SU-DHL-6 (cell line): ENCODE data around the gene TMEM140.

Experiments used
- H2AFZ ChIP-seq: fragments of 200-600 bp; sonication (generic); 2 replicates; pipeline ENCODE4 v1.6.1; 2014; ENCODE audit warnings: low read depth, mild to moderate bottlenecking, moderate library complexity, mixed read lengths, antibody characterized with exemption, low read length; ENCODE audit not compliant: severe bottlenecking
- H3F3A ChIP-seq: fragments of 200-600 bp; shearing (Covaris generic); 2 replicates; pipeline ENCODE4 v1.6.0; 2016; ENCODE audit warnings: antibody characterized with exemption, mild to moderate bottlenecking; ENCODE audit not compliant: insufficient read depth
- H3K27ac ChIP-seq: fragments of 200-600 bp; sonication (generic); 2 replicates; pipeline ENCODE4 v1.5.1; 2016; ENCODE audit warnings: low read depth, mild to moderate bottlenecking, low read length, moderate library complexity, mixed read lengths
- H3K27me3 ChIP-seq: fragments of 200-600 bp; sonication (generic), shearing (Covaris generic); 2 replicates; pipeline ENCODE4 v1.6.0; 2014; ENCODE audit warnings: mild to moderate bottlenecking, low read length
- H3K36me3 ChIP-seq: fragments of 200-600 bp; sonication (generic); 2 replicates; pipeline ENCODE4 v1.6.1; 2014; ENCODE audit warnings: mild to moderate bottlenecking, low read length, mixed read lengths
- H3K4me2 ChIP-seq: fragments of 300-600, 200-600 bp; shearing (Covaris generic), sonication (generic); 2 replicates; pipeline ENCODE4 v1.6.0; 2014; ENCODE audit warnings: low read length, low read depth, mild to moderate bottlenecking; ENCODE audit not compliant: poor library complexity, severe bottlenecking
- H3K4me3 ChIP-seq: fragments of 200-600 bp; sonication (generic); 2 replicates; pipeline ENCODE4 v1.5.1; 2014; ENCODE audit warnings: antibody characterized with exemption, low read length, mild to moderate bottlenecking, mixed read lengths; ENCODE audit not compliant: insufficient read depth, poor library complexity, severe bottlenecking
- H3K79me2 ChIP-seq: fragments of 200-600 bp; sonication (generic); 2 replicates; pipeline ENCODE4 v1.6.1; 2014; ENCODE audit warnings: mild to moderate bottlenecking, low read length, moderate library complexity; ENCODE audit not compliant: insufficient read depth
- H3K9ac ChIP-seq: fragments of 200-600 bp; sonication (generic); 2 replicates; pipeline ENCODE4 v1.7.0; 2014; ENCODE audit warnings: mild to moderate bottlenecking, low read length
- H3K9me2 ChIP-seq: fragments of 200-600 bp; sonication (generic); replicated peaks from 2 replicates; pipeline ENCODE4 v1.6.1; 2014; ENCODE audit warnings: low read length; ENCODE audit not compliant: insufficient read depth
- H3K9me3 ChIP-seq: fragments of 200-600 bp; sonication (generic); 2 replicates; pipeline ENCODE4 v1.6.1; 2014; ENCODE audit warnings: low read length, mixed read lengths; ENCODE audit not compliant: insufficient read depth
- H4K20me1 ChIP-seq: fragments of 200-600 bp; sonication (generic); 2 replicates; pipeline ENCODE4 v1.6.1; 2014; ENCODE audit warnings: low read depth, mild to moderate bottlenecking, antibody characterized with exemption, low read length, moderate library complexity, mixed read lengths
- CTCF ChIP-seq: fragments of 200-600 bp; sonication (generic); IDR thresholded peaks from one replicate; pipeline ENCODE4 v1.5.1; 2017; ENCODE audit warnings: antibody characterized with exemption, mild to moderate bottlenecking, low read length, moderate library complexity; ENCODE audit not compliant: insufficient read depth, poor library complexity, severe bottlenecking
- EZH2phosphoT487 ChIP-seq: fragments of 200-600 bp; sonication (generic), shearing (Covaris generic); conservative IDR thresholded peaks from 2 replicates; pipeline ENCODE4 v1.6.1; 2018; ENCODE audit warnings: mild to moderate bottlenecking, antibody characterized with exemption, low read length, moderate library complexity, mixed read lengths

The TMEM140 gene

DNA sequence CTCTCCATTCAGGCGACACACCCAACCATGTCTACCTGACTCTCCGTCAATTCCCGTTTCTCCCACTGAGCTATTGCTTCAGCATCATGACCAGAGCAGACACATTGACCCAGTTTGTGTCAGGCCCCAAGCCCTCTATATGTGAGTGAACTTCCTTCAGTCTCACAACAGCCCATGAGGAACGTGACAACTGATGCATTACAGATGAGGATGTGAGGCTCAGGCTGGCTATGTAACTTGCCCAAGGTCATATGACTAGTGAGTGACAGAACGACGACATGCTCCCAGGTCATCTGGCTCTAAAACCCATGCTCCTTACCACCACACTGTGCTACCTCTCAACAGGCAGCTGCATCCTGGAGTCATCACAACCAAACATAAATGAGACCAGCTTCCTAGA, 3.7 kb downstream of the TMEM140 start:
- TF ChIP-seq EZH2phosphoT487 (no peak), CTCF (no peak)
- H3K27ac ChIP-seq, result no peak overlapping the region

GRCh38 chr7:135152442-135152841, 4.6 kb downstream of the TMEM140 start:
- Histone ChIP-seq H3K36me3 (no peaks in the 10 kb centered on the region), H3K27ac (no peak overlapping the region), H3K79me2 (no peaks in the 10 kb centered on the region), H3F3A (no peaks in the 10 kb centered on the region), H3K9ac (no peak overlapping the region), H3K4me3 (no peak overlapping the region), H3K27me3 (no peaks in the 10 kb centered on the region), H4K20me1 (no peaks in the 10 kb centered on the region), H3K9me3 (no peaks in the 10 kb centered on the region; the same call in 1 of the 2 replicates), H3K4me2 (no peak overlapping the region), H2AFZ (no peak overlapping the region), H3K9me2 (no peaks in the 10 kb centered on the region)
- TF ChIP-seq EZH2phosphoT487, result no peak
- no peak for TF ChIP-seq CTCF

More for the DNA sequence above, 3.7 kb downstream of the TMEM140 start:
- Histone ChIP-seq H3K9ac (no peak overlapping the region), H3K79me2 (no peaks in the 10 kb centered on the region), H3K27me3 (no peaks in the 10 kb centered on the region), H2AFZ (no peak overlapping the region), H3K9me3 (no peaks in the 10 kb centered on the region), H3K4me3 (no peak overlapping the region), H3F3A (no peaks in the 10 kb centered on the region), H3K36me3 (no peaks in the 10 kb centered on the region), H3K4me2 (no peak overlapping the region), H4K20me1 (no peaks in the 10 kb centered on the region), H3K9me2 (no peaks in the 10 kb centered on the region)

- Histone ChIP-seq H3K27ac (no peak overlapping the region), H3K9me3 (no peaks in the 10 kb centered on the region; the same call in 1 of the 2 replicates), H3K4me2 (no peak overlapping the region), H3K9me2 (no peaks in the 10 kb centered on the region), H3K36me3 (no peaks in the 10 kb centered on the region), H3K79me2 (no peaks in the 10 kb centered on the region), H3K4me3 (no peak overlapping the region), H2AFZ (no peak overlapping the region), H4K20me1 (no peaks in the 10 kb centered on the region), H3K27me3 (no peaks in the 10 kb centered on the region), H3K9ac (no peak overlapping the region), H3F3A (no peaks in the 10 kb centered on the region)
- TF ChIP-seq CTCF (no peak), EZH2phosphoT487 (no peak)
These were observed 6.9 kb downstream of the TMEM140 start for GRCh38 chr7:135154734-135155133.
